PC-9 (cell line): ENCODE results near the gene SGO2.

Experiments used
- CTCF ChIP-seq: fragments of 200-600 bp; sonication (generic); conservative IDR thresholded peaks from 2 replicates; pipeline ENCODE4 v1.6.1; 2017; ENCODE audit warnings: mixed run types, antibody characterized with exemption, mild to moderate bottlenecking, moderate library complexity
- EZH2 ChIP-seq: fragments of 200-600 bp; sonication (generic); IDR thresholded peaks from 2 replicates; pipeline ENCODE4 v1.8.0; 2017; ENCODE audit warnings: antibody characterized with exemption, low read depth

DNA sequence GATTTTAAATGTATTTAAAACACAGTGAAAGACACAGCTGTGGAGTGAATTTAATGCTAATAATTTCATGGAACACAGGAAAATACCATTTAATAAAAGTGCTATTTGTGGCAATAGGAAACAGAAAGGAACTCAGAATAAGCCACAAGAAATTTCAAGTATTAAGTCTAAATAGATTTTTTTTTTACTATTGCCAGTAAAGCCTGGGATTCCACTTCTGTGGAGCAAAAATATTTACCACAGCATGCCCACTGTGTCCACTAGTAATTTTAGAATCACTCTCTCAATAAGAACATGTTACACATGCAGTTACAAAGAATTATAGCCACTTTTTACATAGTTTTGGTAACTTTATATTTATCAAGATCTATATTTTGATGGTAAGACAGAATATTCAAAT, 33.4 kb upstream of the SGO2 start:
- no peak for TF ChIP-seq CTCF
- TF ChIP-seq EZH2, result no peak
